ENCODE results near the gene TUBA4B. TPM values are rescaled to one million over a fixed set of nuclear protein-coding genes. Genes with fewer than 3 reads are reported as not detected.

TUBA4B gene
- total RNA-seq, 2 experiments from 2014 or later: not detected

- H3K9me2 ChIP-seq (ENCODE audit: insufficient read depth, low read length): no peaks in the 10 kb centered on the region
- peaks cover 54% of the 10 kb centered on the region for H3K36me3 ChIP-seq (ENCODE audit: insufficient read depth, low read length)
- POLR2A ChIA-PET: no interaction called here
- TF ChIP-seq EZH2phosphoT487 (IDR thresholded peaks at IDR 0.05; ENCODE audit: borderline replicate concordance, low read depth, low read length) (no peak), CTCF (conservative IDR thresholded peaks at IDR 0.05; ENCODE audit: low read length) (no peak)
- H3K4me1 ChIP-seq (ENCODE audit: insufficient read depth, low read length, poor library complexity, severe bottlenecking): peaks cover 25% of the 10 kb centered on the region
- H3K9me3 ChIP-seq (ENCODE audit: low read length): no peaks in the 10 kb centered on the region
- H3K4me2 ChIP-seq (ENCODE audit: low read length): no peak overlapping the region
- H3K79me2 ChIP-seq (ENCODE audit: insufficient read depth, low read depth, low read length): peaks cover 12% of the 10 kb centered on the region; the same call in 1 of the 2 replicates
- H2AFZ ChIP-seq (ENCODE audit: low read length): no peak overlapping the region
- H4K20me1 ChIP-seq (ENCODE audit: insufficient read depth, low read length): peaks cover 5% of the 10 kb centered on the region
- BruUV-seq (replicated peaks): no TSS peak
- no peak for DNase-seq (ENCODE audit: low spot score)
- intact Hi-C loops (cut with micrococcal nuclease; ENCODE audit: unreplicated experiment): no loop called here
- H3K27ac ChIP-seq (ENCODE audit: low read depth, low read length, poor library complexity, severe bottlenecking): no peak overlapping the region
- CTCF ChIA-PET (ENCODE audit: unreplicated experiment): no interaction called here
- no peak overlapping the region for H3K4me3 ChIP-seq (ENCODE audit: low read depth, low read length, poor library complexity, severe bottlenecking)
Observed at GRCh38 chr2:219282943-219283581, 30.0 kb downstream of the TUBA4B start.

GRCh38 chr2:219284501-219285372, 31.7 kb downstream of the TUBA4B start:
- CTCF ChIA-PET (ENCODE audit: unreplicated experiment): no interaction called here
- TF ChIP-seq EZH2phosphoT487 (IDR thresholded peaks at IDR 0.05; ENCODE audit: borderline replicate concordance, low read depth, low read length) (no peak), CTCF (conservative IDR thresholded peaks at IDR 0.05; ENCODE audit: low read length) (no peak)
- H3K27ac ChIP-seq (ENCODE audit: low read depth, low read length, poor library complexity, severe bottlenecking): no peak overlapping the region

More at GRCh38 chr2:219284501-219285372, 31.7 kb downstream of the TUBA4B start:
- Histone ChIP-seq H3K4me3 (ENCODE audit: low read depth, low read length, poor library complexity, severe bottlenecking) (no peak overlapping the region), H2AFZ (ENCODE audit: low read length) (no peak overlapping the region), H3K9me2 (ENCODE audit: insufficient read depth, low read length) (no peaks in the 10 kb centered on the region), H4K20me1 (ENCODE audit: insufficient read depth, low read length) (peaks cover 5% of the 10 kb centered on the region), H3K4me1 (ENCODE audit: insufficient read depth, low read length, poor library complexity, severe bottlenecking) (peaks cover 16% of the 10 kb centered on the region), H3K4me2 (ENCODE audit: low read length) (no peak overlapping the region), H3K79me2 (ENCODE audit: insufficient read depth, low read depth, low read length) (peaks cover 12% of the 10 kb centered on the region; the same call in 1 of the 2 replicates), H3K9me3 (ENCODE audit: low read length) (no peaks in the 10 kb centered on the region), H3K36me3 (ENCODE audit: insufficient read depth, low read length) (peaks cover 54% of the 10 kb centered on the region)
- POLR2A ChIA-PET: interaction anchor here (2.2 kb wide), 1 partner anchor 10 kb away, joined by 5 read pairs; no protein-coding TSS in a partner anchor
- intact Hi-C loops (cut with micrococcal nuclease; ENCODE audit: unreplicated experiment): no loop called here
- DNase-seq (ENCODE audit: low spot score): no peak
- no TSS peak for BruUV-seq (replicated peaks)
